Stimulated activated CD8-positive, alpha-beta memory T cell treated with anti-CD3 and anti-CD28 coated beads, Interleukin-4, amount 100 ng/mL, for 4 hours (primary cell): ENCODE data around the gene MBLAC1.
A peak's percentile ranks its signal among the peaks of the same experiment; 100 is the strongest.

Experiments
- DNase-seq, 2 donors: peaks; one replicate each; pipeline ENCODE4 v3.0.0-alpha.2; 2020; ENCODE audit warnings: low read depth in 2 of 2, low spot score in 1 of 2

The MBLAC1 gene

DNA sequence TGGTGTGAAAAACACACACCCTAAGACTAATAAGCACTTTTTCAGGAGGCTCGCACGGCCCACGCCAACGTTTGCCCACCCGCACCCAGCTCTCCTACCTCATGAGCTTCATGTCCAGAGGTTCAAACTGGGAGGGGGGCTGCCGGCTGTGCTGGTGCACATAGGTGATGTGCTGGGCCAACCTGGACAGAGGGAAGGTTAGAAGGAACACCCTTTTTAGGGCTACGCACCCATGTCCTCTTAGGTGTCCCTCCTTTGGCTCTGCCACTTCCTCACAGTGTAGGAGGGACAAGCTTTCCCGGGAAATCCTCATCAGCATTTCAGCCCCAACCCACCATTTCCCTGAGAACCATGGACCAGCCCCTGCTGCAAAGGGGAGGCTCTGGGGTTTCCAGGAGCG lies 31.5 kb upstream of the MBLAC1 start:
- DNase-seq = no peak

DNA sequence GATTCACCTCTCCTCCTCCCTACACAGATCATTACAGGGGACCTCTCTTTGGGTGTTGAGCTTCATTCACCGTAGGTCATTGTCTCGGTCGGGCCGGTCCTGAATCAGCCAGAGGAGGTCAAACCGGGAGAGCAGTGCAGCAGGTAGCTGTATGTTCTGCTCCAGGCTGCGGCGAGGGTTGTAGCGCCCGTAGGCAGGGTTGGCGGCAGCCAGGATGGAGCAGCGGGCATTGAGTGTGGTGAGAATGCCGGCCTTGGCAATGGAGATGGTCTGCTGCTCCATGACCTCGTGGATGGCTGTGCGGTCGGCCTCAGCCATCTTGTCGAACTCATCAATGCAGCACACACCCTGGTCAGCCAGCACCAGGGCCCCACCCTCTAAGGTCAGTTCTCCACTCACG lies 31.1 kb upstream of the MBLAC1 start:
- no peak for DNase-seq

DNA sequence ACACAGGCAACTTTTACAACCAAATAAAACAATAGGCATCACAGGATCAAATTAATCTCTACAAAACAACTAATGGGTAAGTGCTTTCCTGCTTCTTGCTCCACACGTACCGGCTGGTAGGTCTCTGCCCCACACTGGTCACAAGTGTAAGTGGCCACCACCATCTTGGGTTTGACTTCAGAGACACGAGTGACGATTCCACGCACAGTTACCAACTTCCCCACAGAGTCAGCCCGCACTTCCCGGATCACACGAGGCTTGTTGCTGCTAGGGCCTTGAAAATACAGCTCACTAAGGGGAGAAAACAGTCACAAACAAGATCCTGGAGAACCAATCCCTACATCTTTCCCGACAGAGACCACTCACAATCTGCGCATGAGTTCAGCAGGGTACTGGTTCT lies 27.9 kb upstream of the MBLAC1 start:
- no peak for DNase-seq

DNA sequence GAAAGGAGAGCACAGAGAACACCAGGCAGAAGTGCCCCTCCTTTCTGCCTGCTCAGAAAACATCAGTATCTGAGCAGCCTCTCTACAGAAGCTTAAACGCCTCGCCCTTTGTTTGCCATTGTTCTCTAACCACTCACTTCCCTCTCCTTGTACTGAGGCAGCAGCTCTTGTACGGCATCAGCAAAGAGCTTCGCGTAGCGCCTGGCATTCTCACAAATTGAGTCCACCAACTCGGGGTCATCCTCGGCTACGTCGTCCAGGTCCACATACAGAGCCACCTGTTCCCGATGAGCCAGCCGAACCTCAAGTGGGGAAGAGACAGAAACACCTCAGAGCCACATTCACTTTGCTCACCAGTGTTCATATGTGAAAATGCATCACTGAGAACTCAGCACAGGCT lies 27.3 kb upstream of the MBLAC1 start:
- no peak for DNase-seq

DNA sequence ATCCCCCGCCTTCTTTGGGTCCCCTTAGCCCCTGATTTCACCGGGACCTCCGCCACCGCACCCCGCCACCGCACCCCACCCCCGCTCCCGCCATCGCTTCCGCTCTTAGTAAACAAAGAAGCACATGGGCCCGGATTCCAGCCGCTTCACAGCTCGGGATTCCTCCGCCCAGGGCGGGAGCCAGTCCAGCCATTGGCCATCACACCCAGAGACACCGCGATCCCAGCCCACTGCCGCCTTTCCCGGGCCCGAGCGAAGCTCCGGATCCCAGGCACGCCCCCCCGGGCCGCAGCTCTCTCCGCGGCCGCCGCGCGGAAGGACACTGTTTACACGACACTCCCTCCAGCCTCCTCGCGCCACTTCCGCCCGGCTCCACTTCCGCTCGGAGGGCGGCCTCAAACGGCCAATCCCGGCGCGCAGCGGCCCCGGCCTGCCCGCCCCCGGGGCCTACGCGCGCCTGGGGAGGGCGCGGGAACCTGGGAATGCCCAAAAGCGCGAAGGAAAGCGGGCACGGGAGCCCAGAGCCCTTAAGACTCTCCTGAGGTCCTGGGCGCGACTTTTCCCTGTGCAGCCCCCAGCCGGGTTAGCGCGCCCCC lies 26.2 kb upstream of the MBLAC1 start:
- peak; percentile 67 to 75 for DNase-seq

DNA sequence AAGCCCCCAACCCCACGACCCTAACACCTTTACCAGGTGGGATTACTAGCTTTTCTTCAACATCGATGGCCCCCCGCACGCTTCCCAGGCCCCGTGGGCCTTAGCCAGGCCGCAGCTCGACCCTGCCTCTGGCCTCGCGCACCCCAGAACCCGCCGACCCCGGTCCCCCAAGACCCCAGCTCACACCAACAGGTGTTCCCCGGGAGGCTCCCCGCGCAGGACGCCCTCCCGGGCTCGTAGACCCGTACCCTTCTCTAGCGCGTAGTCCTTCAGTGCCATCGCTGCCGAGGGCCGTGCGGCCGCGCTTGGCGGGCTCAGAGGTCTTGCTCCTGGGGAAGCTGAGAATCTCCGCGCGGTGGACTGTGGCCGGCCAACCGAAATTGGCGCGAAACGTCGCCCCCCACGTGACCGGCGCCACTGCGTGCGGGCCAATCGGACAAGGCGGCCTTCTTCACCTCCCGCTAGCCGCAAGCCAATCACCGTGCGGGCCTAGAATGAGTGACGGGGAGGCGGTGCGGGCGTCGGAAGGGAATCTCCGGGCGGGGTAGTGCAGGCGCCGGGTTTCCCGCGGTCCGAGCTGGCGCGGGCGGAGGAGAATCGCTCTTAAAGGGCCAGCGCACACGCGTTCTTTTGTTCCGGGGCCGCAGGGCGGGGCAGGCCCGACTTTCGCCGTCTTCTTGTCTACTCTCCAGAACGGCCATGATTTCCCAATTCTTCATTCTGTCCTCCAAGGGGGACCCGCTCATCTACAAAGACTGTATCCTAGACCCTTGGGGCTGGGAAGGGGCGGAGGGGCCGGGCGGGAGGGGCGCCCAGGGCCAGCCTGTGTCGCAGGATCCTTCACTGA lies 25.5 kb upstream of the MBLAC1 start, which contains the start of the genes AP4M1 and MCM7:
AP4M1 (plus strand) TSS at position 628 of the 847 bp plus-strand sequence; CDS start at position 700, 72 bp downstream.
MCM7 (minus strand) TSS at position 382 of the 847 bp plus-strand sequence; CDS start at position 279, 103 bp downstream.
- peak; percentile 88 to 93 for DNase-seq

DNA sequence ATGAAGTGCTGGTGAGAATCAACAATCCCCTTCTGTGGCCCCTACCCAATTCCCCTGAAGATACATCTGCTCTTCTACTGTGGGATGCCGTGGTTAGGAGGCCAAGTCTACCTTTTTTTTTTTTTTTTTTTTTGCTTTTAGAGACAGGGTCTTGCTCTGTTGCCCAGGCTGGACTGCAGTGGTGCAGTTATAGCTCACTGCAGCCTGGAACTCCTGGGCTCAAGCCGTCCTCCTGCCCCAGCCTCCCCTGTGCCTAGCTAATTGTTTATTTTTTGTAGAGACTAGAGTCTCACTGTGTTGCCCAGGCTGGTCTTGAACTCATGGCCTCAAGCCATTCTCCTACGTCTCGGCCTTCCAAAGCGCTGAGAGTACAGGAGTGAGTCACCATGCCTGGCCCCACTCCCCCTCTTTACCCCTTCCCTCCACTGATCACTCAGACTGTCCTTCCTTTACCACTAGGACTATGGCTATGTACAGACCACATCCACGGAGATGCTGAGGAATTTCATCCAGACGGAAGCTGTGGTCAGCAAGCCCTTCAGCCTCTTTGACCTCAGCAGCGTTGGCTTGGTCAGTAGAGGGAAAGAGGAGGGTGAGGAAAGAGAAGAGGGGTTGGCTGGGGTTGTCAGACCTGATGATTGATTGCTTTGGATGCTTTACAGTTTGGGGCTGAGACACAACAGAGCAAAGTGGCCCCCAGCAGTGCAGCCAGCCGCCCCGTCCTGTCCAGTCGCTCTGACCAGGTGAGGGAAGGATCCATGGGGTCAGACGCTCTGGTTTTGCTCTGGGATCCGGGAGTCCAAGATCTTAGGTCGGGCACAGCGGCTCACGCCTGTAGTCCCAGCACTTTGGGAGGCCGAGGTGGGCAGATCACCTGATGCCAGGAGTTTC lies 23.6 kb upstream of the MBLAC1 start:
- DNase-seq = no peak

DNA sequence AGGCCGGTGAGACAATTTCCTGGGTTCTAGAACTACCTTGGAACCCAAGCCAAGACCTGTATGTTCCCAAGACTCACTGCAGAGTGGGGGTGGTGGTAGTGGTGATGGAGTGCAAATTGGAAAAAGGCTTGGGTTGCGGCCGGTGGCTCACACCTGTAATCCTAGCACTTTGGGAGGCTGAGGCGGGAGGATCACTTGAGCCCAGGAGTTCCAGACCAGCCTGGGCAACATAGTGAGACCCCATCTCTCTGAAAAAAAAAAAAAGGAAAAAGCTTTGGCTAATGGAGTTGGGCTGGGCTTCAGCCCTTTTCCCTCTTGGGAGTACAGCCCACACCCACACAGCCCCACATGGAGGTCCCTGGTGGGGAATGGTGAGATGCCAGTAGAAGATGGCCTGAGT lies 21.2 kb upstream of the MBLAC1 start:
- DNase-seq = no peak

DNA sequence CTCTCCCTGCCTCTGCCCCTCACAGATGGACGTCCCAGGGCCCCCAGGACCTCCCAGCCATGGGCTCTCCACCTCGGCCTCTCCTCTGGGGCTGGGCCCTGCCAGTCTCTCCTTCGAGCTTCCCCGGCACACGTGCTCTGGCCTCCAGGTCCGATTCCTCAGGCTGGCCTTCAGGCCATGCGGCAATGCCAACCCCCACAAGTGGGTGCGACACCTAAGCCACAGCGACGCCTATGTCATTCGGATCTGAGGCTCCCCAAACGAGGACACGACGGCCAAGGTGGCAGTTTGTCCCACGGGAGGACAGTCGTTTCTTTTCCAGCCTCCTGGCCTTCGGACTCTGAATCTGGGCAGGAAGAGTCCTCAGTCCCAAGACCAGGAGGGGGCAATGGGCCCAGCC lies 20.1 kb upstream of the MBLAC1 start:
- no peak for DNase-seq

DNA sequence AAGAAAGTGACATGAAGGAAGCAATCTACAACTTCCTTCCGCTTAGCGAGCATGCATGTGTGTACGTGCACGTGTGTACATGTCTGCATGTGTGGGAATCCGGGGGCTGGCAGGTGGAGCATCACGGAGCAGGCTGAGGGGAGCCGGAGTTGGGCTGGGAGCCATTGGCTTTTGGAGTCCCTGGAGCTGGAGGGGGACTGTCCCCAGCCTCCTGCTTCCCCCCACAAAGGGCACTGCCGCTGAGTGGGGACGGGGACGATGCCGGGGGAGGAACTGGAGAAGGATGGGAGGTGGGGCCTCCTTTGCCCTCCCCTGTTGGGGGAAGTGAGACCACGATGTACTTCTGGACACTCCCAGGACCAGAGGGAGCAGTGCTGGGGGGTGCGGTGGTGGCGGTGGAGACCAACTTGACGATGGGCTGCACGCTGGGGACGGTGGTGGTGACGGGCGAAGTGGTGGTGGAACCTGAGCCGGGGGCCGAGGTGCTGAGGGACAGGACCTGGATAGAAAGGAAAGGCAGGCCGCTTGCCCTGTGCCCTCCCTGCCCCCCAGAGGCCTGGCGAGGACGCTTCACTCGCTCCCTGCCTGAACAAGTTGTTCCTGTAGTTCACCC lies 19.5 kb upstream of the MBLAC1 start:
- DNase-seq = no peak

DNA sequence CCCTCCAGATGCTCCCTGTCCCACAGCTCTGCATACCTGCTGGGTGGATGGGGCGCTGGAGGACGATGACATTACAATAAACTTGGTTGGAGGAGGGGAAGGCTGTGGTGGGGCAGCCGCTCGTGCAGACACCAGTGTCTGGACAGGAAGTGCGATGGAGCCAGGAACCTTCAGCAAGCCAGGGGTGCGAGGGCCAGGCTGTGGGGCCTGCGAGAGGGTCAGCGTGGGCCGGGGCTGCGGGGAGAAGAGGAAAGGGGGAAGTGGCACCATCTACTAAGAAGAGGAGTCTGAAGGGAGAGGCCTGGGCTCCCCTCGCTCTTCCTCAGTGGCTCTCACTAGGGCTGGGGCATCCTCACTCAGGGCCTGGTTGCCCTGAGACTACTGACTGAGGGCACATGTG lies 18.9 kb upstream of the MBLAC1 start:
- DNase-seq = no peak

DNA sequence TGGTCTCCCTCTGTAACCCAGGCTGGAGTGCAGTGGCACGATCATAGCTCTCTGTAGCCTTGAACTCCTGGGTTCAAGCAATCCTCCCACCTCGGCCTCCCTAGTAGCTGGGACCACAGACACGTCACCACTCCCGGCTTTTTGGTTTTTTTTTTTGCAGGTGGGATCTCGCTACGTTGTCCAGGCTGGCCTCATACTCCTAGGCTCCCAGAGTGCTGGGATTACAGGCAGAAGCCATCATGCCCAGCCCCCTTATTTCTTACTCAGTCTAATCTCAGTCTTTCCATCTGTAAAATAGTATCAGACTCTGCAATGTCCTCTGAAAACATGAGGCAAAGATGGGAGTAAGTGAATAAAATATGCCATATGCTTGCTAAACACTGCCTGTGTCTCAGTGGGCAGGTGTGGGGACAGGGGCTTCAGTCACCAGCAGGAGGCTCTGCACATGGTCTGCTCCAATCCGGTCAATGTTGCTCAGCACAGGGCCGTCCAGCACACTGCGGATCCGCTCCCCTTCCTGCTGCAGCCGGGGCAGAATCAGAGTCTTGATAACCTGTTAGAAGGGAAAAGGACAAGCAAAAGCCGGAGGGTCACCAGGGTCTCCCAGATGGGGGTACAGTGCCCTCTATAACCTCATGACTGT lies 17.1 kb upstream of the MBLAC1 start:
- DNase-seq = no peak

DNA sequence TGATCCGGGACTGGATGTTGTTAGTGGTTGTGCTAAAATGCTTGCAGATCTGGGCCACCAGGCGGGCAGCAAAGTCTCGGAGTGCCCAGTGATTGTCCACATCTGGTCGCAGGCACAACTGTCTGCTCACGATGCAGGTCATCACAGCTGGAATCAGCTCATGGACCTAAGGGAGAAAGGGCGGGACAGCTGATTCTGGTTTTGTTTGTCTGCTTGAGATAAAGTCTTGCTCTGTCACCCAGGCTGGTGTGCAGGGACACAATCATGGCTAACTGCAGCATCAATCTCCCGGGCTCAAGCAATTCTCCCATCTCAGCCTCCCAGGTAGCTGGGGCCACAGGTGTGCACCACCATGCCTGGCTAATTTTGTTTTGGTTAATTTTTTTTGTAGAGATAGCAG lies 15.6 kb upstream of the MBLAC1 start:
- DNase-seq = no peak

DNA sequence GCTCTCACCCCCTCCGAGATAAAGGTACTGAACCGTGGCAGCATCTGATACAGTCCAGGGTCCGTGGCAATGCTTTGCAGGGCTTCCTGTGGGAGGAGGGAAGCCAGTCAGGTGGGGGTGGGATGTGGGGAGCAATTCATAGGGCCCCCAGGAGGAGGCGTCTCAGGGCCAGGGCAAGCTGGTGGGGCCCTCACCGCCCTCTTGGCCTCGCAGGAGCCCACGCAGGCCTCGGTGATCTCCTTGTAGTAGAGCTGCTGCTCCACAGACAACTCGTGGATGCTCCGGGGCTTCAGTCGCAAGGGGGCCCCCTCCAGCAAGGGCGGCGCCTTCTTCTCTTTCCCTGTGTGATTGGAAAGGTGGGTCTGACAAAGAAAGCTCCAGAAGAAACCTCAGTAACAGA lies 14.9 kb upstream of the MBLAC1 start:
- DNase-seq = no peak

DNA sequence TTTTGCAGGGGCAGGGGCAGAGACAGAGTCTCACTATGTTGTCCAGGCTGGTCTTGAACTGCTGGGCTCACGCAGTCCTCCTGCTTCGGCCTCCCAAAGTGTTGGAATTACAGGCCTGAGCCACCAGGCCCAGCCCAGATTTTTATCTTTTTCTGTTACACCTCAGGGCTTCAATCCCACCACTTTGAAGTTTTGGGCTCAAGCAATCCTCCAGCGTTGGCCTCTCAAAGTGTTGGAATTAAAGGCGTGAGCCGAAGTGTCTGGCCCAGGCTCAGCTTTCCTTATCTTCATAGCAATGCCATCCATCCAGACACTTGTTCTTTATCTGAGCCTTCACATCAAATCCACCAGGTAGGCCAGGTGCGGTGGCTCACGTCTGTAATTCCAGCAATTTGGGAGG lies 11.7 kb upstream of the MBLAC1 start:
- DNase-seq = no peak

DNA sequence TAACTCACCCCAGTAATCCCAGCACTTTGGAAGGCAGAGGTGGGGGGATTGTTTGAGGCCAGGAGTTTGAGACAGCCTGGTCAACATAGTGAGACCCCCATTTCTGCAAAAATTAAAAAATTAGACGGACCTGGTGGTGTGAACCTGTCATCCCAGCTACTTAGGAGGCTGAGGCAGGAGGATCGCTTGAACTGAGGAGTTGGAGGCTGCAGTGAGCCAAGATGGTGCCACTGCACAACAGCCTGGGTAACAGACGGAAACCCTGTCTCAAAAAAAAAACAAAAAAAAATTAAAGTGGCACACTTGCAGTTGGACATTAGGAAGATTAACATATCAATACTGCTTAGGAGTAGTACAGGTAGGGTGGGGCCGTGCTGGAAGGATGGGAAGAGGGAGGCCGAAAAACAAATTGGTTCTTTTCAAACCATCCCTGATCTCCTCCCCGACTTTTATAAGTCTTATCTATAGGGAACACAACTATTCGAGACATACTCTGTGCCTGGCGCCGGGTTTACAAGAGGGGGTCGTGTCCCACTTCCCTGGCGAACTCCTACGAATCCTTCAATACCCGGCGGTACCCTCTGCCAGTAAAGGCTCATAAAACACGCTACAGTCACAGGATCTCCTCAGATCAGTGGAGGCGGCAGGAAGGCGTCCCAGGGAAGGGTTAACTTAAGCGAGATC lies 8.2 kb upstream of the MBLAC1 start:
- DNase-seq = no peak

DNA sequence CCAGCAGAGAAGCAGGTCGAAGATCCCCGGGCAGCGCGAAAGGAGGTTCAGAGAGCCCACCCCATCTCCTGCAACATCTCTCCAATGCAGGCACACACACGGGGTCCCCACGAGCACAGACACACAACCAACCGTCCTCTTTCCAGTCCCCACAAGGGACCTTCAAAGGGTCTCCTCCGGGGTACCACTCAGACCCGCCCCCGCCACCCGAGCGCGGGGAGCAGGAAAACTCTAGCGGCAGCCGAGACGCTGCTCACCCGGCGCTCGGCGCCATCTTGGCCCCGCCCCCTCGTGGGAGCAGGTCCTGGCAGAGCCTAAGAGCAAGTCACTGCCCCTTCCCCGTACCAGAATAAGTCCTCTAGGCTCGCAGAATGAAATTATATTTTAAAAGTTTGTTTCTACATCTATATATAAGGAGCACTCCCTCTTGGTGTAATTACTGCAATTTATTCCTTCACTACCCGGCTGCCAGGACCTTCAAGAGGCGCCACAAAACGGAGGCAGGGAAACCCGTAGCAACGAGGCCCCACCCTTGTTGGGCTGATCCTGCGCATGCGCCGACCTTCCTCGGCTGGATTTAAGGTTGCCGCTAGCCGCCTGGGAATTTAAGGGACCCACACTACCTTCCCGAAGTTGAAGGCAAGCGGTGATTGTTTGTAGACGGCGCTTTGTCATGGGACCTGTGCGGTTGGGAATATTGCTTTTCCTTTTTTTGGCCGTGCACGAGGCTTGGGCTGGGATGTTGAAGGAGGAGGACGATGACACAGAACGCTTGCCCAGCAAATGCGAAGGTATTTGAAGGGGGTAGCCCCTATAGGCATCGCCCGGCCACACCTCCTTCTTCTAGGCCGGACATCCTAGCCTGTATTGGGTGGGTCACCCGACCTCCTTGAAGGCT lies 7.4 kb upstream of the MBLAC1 start, which contains the start of the genes CNPY4 and TAF6:
CNPY4 (plus strand) TSS at position 563 of the 898 bp plus-strand sequence; CDS start at position 674, 111 bp downstream.
TAF6 (minus strand) TSS at position 287 of the 898 bp plus-strand sequence. CDS start 5,149 bp downstream, outside the sequence.
- DNase-seq = peak; percentile 92

DNA sequence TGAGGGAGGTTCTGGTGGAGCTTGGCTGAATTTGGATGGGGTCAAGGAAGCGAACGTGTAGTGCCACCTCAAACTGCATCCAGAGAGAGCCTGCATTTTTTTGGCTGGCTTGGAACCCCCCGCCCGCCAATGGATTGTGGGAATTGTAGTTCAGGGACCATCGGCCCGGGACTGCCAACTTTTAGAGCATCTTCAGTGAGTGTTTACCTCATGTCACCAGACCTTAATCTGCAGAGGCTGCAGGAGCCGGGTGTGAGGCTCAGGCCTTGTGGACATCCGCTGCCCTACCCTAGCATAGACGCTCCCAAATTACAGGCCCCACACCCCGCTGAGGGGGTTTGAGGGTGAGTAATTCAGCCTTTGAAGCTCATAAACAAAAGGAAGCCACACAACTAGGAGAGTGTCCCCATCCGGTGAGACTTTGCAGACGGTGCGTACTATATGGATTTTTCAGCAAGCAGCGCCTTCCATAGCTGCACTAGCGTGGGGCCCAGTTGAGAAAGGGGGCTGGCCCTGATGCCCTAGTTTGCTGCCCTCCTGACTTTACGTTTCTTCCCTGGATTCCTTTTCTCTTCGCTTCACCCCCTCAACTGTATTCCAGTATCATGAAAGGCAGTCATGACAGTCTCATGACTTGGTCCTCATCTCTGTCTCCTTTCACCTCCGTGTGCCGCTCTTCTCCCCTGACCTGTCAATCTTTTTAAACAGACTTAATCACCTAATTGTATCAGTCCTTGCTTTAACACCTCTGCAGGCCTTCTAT lies 6.6 kb upstream of the MBLAC1 start:
- DNase-seq = no peak
